Measurements from ENCODE around the gene PTGS2.

DNA sequence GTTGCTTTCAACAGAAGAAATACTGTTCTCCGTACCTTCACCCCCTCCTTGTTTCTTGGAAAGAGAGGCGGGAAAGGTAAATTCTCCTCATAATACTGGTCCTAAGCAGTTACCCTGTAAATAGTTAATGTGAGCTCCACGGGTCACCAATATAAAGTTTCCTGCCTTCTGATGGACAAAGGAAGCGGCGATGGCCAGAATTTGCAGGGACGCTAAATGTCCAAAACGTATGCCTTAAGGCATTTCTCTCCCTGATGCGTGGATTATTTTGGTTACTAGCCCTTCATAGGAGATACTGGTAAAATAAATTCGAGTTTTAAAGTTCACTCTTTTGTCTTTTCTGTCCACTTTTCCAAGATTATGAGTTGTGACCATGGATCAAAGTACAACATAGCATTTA, 898 bp upstream of the PTGS2 start:
- TF ChIP-seq, protein P1, sequence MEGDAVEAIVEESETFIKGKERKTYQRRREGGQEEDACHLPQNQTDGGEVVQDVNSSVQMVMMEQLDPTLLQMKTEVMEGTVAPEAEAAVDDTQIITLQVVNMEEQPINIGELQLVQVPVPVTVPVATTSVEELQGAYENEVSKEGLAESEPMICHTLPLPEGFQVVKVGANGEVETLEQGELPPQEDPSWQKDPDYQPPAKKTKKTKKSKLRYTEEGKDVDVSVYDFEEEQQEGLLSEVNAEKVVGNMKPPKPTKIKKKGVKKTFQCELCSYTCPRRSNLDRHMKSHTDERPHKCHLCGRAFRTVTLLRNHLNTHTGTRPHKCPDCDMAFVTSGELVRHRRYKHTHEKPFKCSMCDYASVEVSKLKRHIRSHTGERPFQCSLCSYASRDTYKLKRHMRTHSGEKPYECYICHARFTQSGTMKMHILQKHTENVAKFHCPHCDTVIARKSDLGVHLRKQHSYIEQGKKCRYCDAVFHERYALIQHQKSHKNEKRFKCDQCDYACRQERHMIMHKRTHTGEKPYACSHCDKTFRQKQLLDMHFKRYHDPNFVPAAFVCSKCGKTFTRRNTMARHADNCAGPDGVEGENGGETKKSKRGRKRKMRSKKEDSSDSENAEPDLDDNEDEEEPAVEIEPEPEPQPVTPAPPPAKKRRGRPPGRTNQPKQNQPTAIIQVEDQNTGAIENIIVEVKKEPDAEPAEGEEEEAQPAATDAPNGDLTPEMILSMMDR (IDR thresholded peaks at IDR 0.05 in 2 of 3, conservative IDR thresholded peaks at IDR 0.05 in 1 of 3; ENCODE audit: borderline replicate concordance in 1 of 3, insufficient read depth in 1 of 3, low read depth in 2 of 3, low read length in 2 of 3) = no peak
- TF ChIP-seq EZH2 (IDR thresholded peaks at IDR 0.05) = no peak
- no peak for TF ChIP-seq RAD21 (IDR thresholded peaks at IDR 0.05; ENCODE audit: low read depth)
- TF ChIP-seq SRF (IDR thresholded peaks at IDR 0.05; ENCODE audit: low read depth) = no peak
- no peak for TF ChIP-seq JUND (IDR thresholded peaks at IDR 0.05)
- TF ChIP-seq POLR2A (IDR thresholded peaks at IDR 0.05; ENCODE audit: borderline replicate concordance, extremely low read depth, insufficient read depth, insufficient read length) = no peak
- no peak for TF ChIP-seq EZH2phosphoT487 (IDR thresholded peaks at IDR 0.05; ENCODE audit: borderline replicate concordance)
- TF ChIP-seq, protein P2, sequence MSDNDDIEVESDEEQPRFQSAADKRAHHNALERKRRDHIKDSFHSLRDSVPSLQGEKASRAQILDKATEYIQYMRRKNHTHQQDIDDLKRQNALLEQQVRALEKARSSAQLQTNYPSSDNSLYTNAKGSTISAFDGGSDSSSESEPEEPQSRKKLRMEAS (IDR thresholded peaks at IDR 0.05) = no peak
- no peak for TF ChIP-seq ELF1 (IDR thresholded peaks at IDR 0.05; ENCODE audit: borderline replicate concordance, low read depth)
- TF ChIP-seq ZNF274 (IDR thresholded peaks at IDR 0.05; ENCODE audit: low read depth, low read length) = no peak
- TF ChIP-seq CEBPB (IDR thresholded peaks at IDR 0.05; ENCODE audit: low read depth) = no peak
- no peak for TF ChIP-seq SP1 (IDR thresholded peaks at IDR 0.05; ENCODE audit: low read depth)
- no peak for TF ChIP-seq YY1 (IDR thresholded peaks at IDR 0.05; ENCODE audit: extremely low read depth, insufficient replicate concordance, low read depth, low read length)

Measured in HCT116 (cell line).